ENCODE data around the gene NOC3L. TPM values are rescaled to one million over a fixed set of nuclear protein-coding genes. Genes with fewer than 3 reads are reported as not detected.

The NOC3L gene
- total and polyA plus RNA-seq, 10 donors, result 9.8 to 29.6 (median 24.7) TPM

GRCh38 chr10:94409021-94409657 is 46.4 kb upstream of the NOC3L start:
- WGBS, 5 donors, result 76 to 90% (median 80%) methylated on average over 7 of the region's 7 CpGs
- intact Hi-C loops (cut with DNase I; ENCODE audit: low total_unique reads), result no loop called here
- no peak for TF ChIP-seq POLR2AphosphoS5 (IDR thresholded peaks at IDR 0.05)
- no peak for TF ChIP-seq CTCF (IDR thresholded peaks at IDR 0.05 in 8 of 11, conservative IDR thresholded peaks at IDR 0.05 in 3 of 11)
- TF ChIP-seq POLR2A (IDR thresholded peaks at IDR 0.05), result no peak
- peaks cover 0 to 30% (median 0%) of the 10 kb centered on the region in 7 donors for H3K27me3 ChIP-seq (replicated peaks in 1 of 7)
- H3K27ac ChIP-seq, result no peak overlapping the region
- DNase-seq, result no peak
- H3K4me3 ChIP-seq, result no peak overlapping the region
- no peaks in the 10 kb centered on the region for H3K36me3 ChIP-seq
- H3K9me3 ChIP-seq, result no peaks in the 10 kb centered on the region
- peaks cover 0 to 46% (median 14%) of the 10 kb centered on the region in 6 donors for H3K4me1 ChIP-seq

GRCh38 chr10:94407668-94408067 is 44.9 kb upstream of the NOC3L start:
- Histone ChIP-seq H3K27me3 (replicated peaks in 1 of 7) (peaks cover 0 to 44% (median 7%) of the 10 kb centered on the region in 7 donors), H3K27ac (no peak overlapping the region), H3K9me3 (no peaks in the 10 kb centered on the region), H3K4me3 (no peak overlapping the region), H3K36me3 (no peaks in the 10 kb centered on the region), H3K4me1 (peaks cover 0 to 48% (median 16%) of the 10 kb centered on the region in 6 donors)
- no peak for TF ChIP-seq POLR2AphosphoS5 (IDR thresholded peaks at IDR 0.05)
- TF ChIP-seq CTCF (IDR thresholded peaks at IDR 0.05 in 8 of 11, conservative IDR thresholded peaks at IDR 0.05 in 3 of 11), result no peak
- TF ChIP-seq POLR2A (IDR thresholded peaks at IDR 0.05), result no peak
- intact Hi-C loops (cut with DNase I; ENCODE audit: low total_unique reads), result no loop called here
- no peak for DNase-seq
- WGBS, 5 donors, result 74 to 85% (median 79%) methylated on average over 3 of the region's 3 CpGs

- peaks cover 0 to 58% (median 10%) of the 10 kb centered on the region in 7 donors for H3K27me3 ChIP-seq (replicated peaks in 1 of 7)
- H3K4me3 ChIP-seq, result no peak overlapping the region
- intact Hi-C loops (cut with DNase I; ENCODE audit: low total_unique reads), result no loop called here
- peaks cover 0 to 56% (median 16%) of the 10 kb centered on the region in 6 donors for H3K4me1 ChIP-seq
- no peaks in the 10 kb centered on the region for H3K36me3 ChIP-seq
- no peaks in the 10 kb centered on the region for H3K9me3 ChIP-seq
- no peak overlapping the region for H3K27ac ChIP-seq
- TF ChIP-seq POLR2A (IDR thresholded peaks at IDR 0.05), result no peak
- TF ChIP-seq CTCF (IDR thresholded peaks at IDR 0.05 in 8 of 11, conservative IDR thresholded peaks at IDR 0.05 in 3 of 11), result no peak
- no peak for TF ChIP-seq POLR2AphosphoS5 (IDR thresholded peaks at IDR 0.05)
- DNase-seq, result no peak
These were observed 42.7 kb upstream of the NOC3L start for GRCh38 chr10:94405406-94405805.

- H3K9me3 ChIP-seq, result no peaks in the 10 kb centered on the region
- H3K27me3 ChIP-seq (replicated peaks in 1 of 7), result peaks cover 0 to 61% (median 10%) of the 10 kb centered on the region in 7 donors
- no peaks in the 10 kb centered on the region for H3K36me3 ChIP-seq
- intact Hi-C loops (cut with DNase I; ENCODE audit: low total_unique reads), result no loop called here
- H3K4me3 ChIP-seq, result peak overlapping the region; percentile 55 to 85 (median 82)
- peak in 2 of 3 donors; percentile 49 to 87 for TF ChIP-seq POLR2A (IDR thresholded peaks at IDR 0.05)
- TF ChIP-seq POLR2AphosphoS5 (IDR thresholded peaks at IDR 0.05), result peak; percentile 77 to 90 (median 85)
- TF ChIP-seq CTCF (IDR thresholded peaks at IDR 0.05 in 8 of 11, conservative IDR thresholded peaks at IDR 0.05 in 3 of 11), result no peak
- peak; percentile 90 for DNase-seq
- peaks cover 0 to 45% (median 16%) of the 10 kb centered on the region in 6 donors for H3K4me1 ChIP-seq
- WGBS, 5 donors, result 0 to 4% (median 1%) methylated on average over 10 to 51 of the region's 51 CpGs
- H3K27ac ChIP-seq, result peak overlapping the region; percentile 77 to 96 (median 92)
These were observed 40.9 kb upstream of the NOC3L start for GRCh38 chr10:94403380-94404213.

Data from spleen (tissue), 11 donors.